ENCODE results near the gene WASHC3.

DNA sequence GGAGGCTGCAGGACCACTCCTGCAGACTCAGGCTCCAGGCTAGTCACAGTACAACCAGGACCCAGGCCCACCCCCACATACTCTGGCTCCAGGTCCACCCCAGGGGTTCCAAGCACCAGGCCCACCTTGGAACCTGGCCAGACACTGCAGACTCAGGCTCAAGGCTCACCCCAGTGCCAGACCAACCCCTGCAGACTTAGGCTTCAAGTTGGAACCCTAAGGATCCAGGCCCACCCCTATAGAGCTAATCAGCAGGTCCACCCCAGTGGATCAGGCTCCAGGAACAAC is 8.8 kb downstream of the WASHC3 start:
- TF ChIP-seq POLR2AphosphoS5 (IDR thresholded peaks at IDR 0.05) (no peak), POLR2A (IDR thresholded peaks at IDR 0.05) (no peak)
- TF ChIP-seq, protein P1, sequence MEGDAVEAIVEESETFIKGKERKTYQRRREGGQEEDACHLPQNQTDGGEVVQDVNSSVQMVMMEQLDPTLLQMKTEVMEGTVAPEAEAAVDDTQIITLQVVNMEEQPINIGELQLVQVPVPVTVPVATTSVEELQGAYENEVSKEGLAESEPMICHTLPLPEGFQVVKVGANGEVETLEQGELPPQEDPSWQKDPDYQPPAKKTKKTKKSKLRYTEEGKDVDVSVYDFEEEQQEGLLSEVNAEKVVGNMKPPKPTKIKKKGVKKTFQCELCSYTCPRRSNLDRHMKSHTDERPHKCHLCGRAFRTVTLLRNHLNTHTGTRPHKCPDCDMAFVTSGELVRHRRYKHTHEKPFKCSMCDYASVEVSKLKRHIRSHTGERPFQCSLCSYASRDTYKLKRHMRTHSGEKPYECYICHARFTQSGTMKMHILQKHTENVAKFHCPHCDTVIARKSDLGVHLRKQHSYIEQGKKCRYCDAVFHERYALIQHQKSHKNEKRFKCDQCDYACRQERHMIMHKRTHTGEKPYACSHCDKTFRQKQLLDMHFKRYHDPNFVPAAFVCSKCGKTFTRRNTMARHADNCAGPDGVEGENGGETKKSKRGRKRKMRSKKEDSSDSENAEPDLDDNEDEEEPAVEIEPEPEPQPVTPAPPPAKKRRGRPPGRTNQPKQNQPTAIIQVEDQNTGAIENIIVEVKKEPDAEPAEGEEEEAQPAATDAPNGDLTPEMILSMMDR (IDR thresholded peaks at IDR 0.05): no peak

Measured in breast epithelium (tissue), 3 donors.